Measurements from ENCODE around the gene EML1.

- TF ChIP-seq CTCF (IDR thresholded peaks at IDR 0.05): no peak
- no peak for TF ChIP-seq POLR2A (IDR thresholded peaks at IDR 0.05)
Observed at GRCh38 chr14:99792551-99793212, 531 bp upstream of the EML1 start.
